Stomach (tissue), 9 donors: ENCODE results near the gene SALL1. TPM values are rescaled to one million over a fixed set of nuclear protein-coding genes. Genes with fewer than 3 reads are reported as not detected.

Source experiments
- DNase-seq, 2 donors: peaks; one replicate each; pipeline versions ENCODE4 v3.0.0 to v3.0.0-alpha.2; 2013 to 2019
- H3K27ac ChIP-seq, 5 donors: fragments of 200-600 bp in 4 of 5; sonication (generic) in 4 of 5; one replicate each; pipeline ENCODE4 v1.5.1; 2013 to 2019; ENCODE audit warnings: mild to moderate bottlenecking in 1 of 5, moderate library complexity in 1 of 5
- H3K27me3 ChIP-seq, 3 donors: fragments of 200-600 bp; sonication (generic); one replicate each; pipeline ENCODE4 v1.5.1; 2017 to 2019; ENCODE audit warnings: mixed run types in 1 of 3
- H3K36me3 ChIP-seq, 4 donors: fragments of 200-600 bp; sonication (generic); 1 replicate in 3 of 4; 2 replicates in 1 of 4; pipeline ENCODE4 v1.5.1; 2016 to 2019
- H3K4me1 ChIP-seq, 4 donors: fragments of 200-600 bp; sonication (generic); one replicate each; pipeline ENCODE4 v1.5.1; 2016 to 2019
- H3K4me3 ChIP-seq, 4 donors: fragments of 200-600 bp; sonication (generic) in 3 of 4; one replicate each; pipeline ENCODE4 v1.5.1; 2016 to 2019; ENCODE audit warnings: mild to moderate bottlenecking in 1 of 4
- H3K9me3 ChIP-seq, 4 donors: fragments of 200-600 bp; sonication (generic); one replicate each; pipeline ENCODE4 v1.5.1; 2016 to 2019
- CTCF ChIP-seq, 7 experiments: fragments of 450-650 bp in 4 of 7; fragments of 200-600 bp in 3 of 7; sonication (generic) in 3 of 7; IDR thresholded peaks; one replicate each; pipeline ENCODE4 v1.5.1; 2016 to 2019; ENCODE audit warnings: antibody characterized with exemption in 7 of 7, control low read depth in 2 of 7, mild to moderate bottlenecking in 1 of 7
- EP300 ChIP-seq: sonication (generic); formaldehyde crosslinking; IDR thresholded peaks from one replicate; pipeline ENCODE4 v1.6.1; 2017; ENCODE audit warnings: antibody characterized with exemption
- POLR2A ChIP-seq, 4 donors: fragments of 450-650 bp; IDR thresholded peaks; one replicate each; pipeline ENCODE4 v1.6.1; 2016; ENCODE audit warnings: antibody characterized with exemption in 4 of 4, control low read depth in 2 of 4, mild to moderate bottlenecking in 1 of 4, moderate library complexity in 1 of 4
- POLR2AphosphoS5 ChIP-seq, 3 donors: sonication (generic); formaldehyde crosslinking; IDR thresholded peaks; one replicate each; pipeline ENCODE4 v1.6.1; 2016; ENCODE audit warnings: antibody characterized with exemption in 3 of 3
- WGBS, 5 donors: extraction: QIAGEN DNeasy Blood & Tissue Kit in 3 of 5; methylation state at CpG; one replicate each; pipeline versions ENCODE4 v1.1.5 to v1.1.7; 2013 to 2018; 5-methylcytosine and 5-hydroxymethylcytosine counted together
- intact Hi-C: fragments of 100-400 bp; cut with DNase I; formaldehyde crosslinking; loops from one replicate; pipeline ENCODE4 v1.15.1; 2023; ENCODE audit warnings: low total_unique reads
- polyA plus RNA-seq, 3 donors: library from polyadenylated mRNA; stranded (reverse); fragments of 200-250 nt; gene quantifications; one replicate each; pipeline ENCODE4 v1.2.3, GENCODE V29; 2013
- total RNA-seq, 5 donors: library from RNA; depleted of rRNA; stranded (reverse); fragments of >200 nt; gene quantifications; one replicate each; pipeline versions ENCODE4 v1.1.0 to v1.2.3, GENCODE V29; 2014 to 2016
- donor health status: healthy with polysubstance abuse.
- donor health status: Bipolar disorder and iron deficiency.
- donor health status: healthy.

SALL1 gene
- total and polyA plus RNA-seq, 8 donors: 0.43 to 6.3 (median 0.97) TPM; not detected in 2

GRCh38 chr16:51144203-51144602 is 6.9 kb downstream of the SALL1 start:
- TF ChIP-seq CTCF (IDR thresholded peaks at IDR 0.05) (no peak), POLR2A (IDR thresholded peaks at IDR 0.05) (no peak), EP300 (no peak), POLR2AphosphoS5 (IDR thresholded peaks at IDR 0.05) (no peak)
- Histone ChIP-seq H3K4me1 (no peaks in the 10 kb centered on the region), H3K36me3 (no peaks in the 10 kb centered on the region), H3K27me3 (peaks cover under 1 to 92% (median 8%) of the 10 kb centered on the region in 3 donors), H3K27ac (no peak overlapping the region), H3K9me3 (peaks cover 0 to under 1% (median 0%) of the 10 kb centered on the region in 4 donors), H3K4me3 (no peak overlapping the region)
- intact Hi-C loops: no loop called here
- WGBS, 5 donors: 30 to 50% (median 45%) methylated on average over 1 of the region's 1 CpG
- DNase-seq: no peak

- no peak overlapping the region for H3K4me3 ChIP-seq
- H3K9me3 ChIP-seq: peaks cover 0 to 4% (median 0%) of the 10 kb centered on the region in 4 donors
- TF ChIP-seq POLR2AphosphoS5 (IDR thresholded peaks at IDR 0.05): no peak
- TF ChIP-seq POLR2A (IDR thresholded peaks at IDR 0.05): no peak
- TF ChIP-seq CTCF (IDR thresholded peaks at IDR 0.05): no peak
- no peak for TF ChIP-seq EP300
- H3K36me3 ChIP-seq: no peaks in the 10 kb centered on the region
- peaks cover 0 to 85% (median 7%) of the 10 kb centered on the region in 3 donors for H3K27me3 ChIP-seq
- intact Hi-C loops: no loop called here
- H3K27ac ChIP-seq: no peak overlapping the region
- 16 to 35% (median 26%) methylated on average over 5 of the region's 5 CpGs for WGBS, 5 donors
- no peak for DNase-seq
- no peaks in the 10 kb centered on the region for H3K4me1 ChIP-seq
These were observed 7.7 kb downstream of the SALL1 start for GRCh38 chr16:51143196-51143977.

- intact Hi-C loops: no loop called here
- Histone ChIP-seq H3K36me3 (no peaks in the 10 kb centered on the region), H3K4me3 (no peak overlapping the region), H3K9me3 (peaks cover 0 to 4% (median 0%) of the 10 kb centered on the region in 4 donors), H3K27me3 (peaks cover 0 to 76% (median 7%) of the 10 kb centered on the region in 3 donors), H3K4me1 (no peaks in the 10 kb centered on the region), H3K27ac (no peak overlapping the region)
- DNase-seq: no peak
- WGBS, 5 donors: 86 to 91% (median 89%) methylated on average over 16 to 21 of the region's 21 CpGs
- TF ChIP-seq POLR2A (IDR thresholded peaks at IDR 0.05) (no peak), POLR2AphosphoS5 (IDR thresholded peaks at IDR 0.05) (no peak), CTCF (IDR thresholded peaks at IDR 0.05) (no peak), EP300 (no peak)
These were observed 9.5 kb downstream of the SALL1 start for GRCh38 chr16:51141541-51141940.

- peaks cover 0 to 73% (median 7%) of the 10 kb centered on the region in 3 donors for H3K27me3 ChIP-seq
- DNase-seq: no peak
- 85 to 93% (median 90%) methylated on average over 9 of the region's 9 CpGs for WGBS, 5 donors
- H3K9me3 ChIP-seq: peaks cover 0 to 4% (median 0%) of the 10 kb centered on the region in 4 donors
- no peak overlapping the region for H3K4me3 ChIP-seq
- intact Hi-C loops: no loop called here
- TF ChIP-seq POLR2A (IDR thresholded peaks at IDR 0.05) (no peak), POLR2AphosphoS5 (IDR thresholded peaks at IDR 0.05) (no peak), CTCF (IDR thresholded peaks at IDR 0.05) (no peak), EP300 (no peak)
- no peaks in the 10 kb centered on the region for H3K36me3 ChIP-seq
- no peak overlapping the region for H3K27ac ChIP-seq
- H3K4me1 ChIP-seq: no peaks in the 10 kb centered on the region
These were observed 10.0 kb downstream of the SALL1 start for GRCh38 chr16:51141106-51141505.
